Measurements from ENCODE around the gene ZNF438.

Gene ZNF438

GRCh38 chr10:30857803-30858202 lies 173.9 kb downstream of the ZNF438 start:
- no peaks in the 10 kb centered on the region for H3K79me2 ChIP-seq (ENCODE audit: insufficient read depth, low read length)
- TF ChIP-seq EZH2 (IDR thresholded peaks at IDR 0.05; ENCODE audit: borderline replicate concordance, low read depth, low read length, severe bottlenecking) = no peak
- no peak for TF ChIP-seq CTCF (IDR thresholded peaks at IDR 0.05; ENCODE audit: borderline replicate concordance, extremely low read depth, low read length, poor library complexity, severe bottlenecking)
- H3K27me3 ChIP-seq (ENCODE audit: insufficient read depth, low read length, poor library complexity) = no peaks in the 10 kb centered on the region
- H3K36me3 ChIP-seq (ENCODE audit: insufficient read depth, low read length) = no peaks in the 10 kb centered on the region
- H2AFZ ChIP-seq (ENCODE audit: low read depth, low read length) = no peak overlapping the region
- H3K4me2 ChIP-seq (ENCODE audit: insufficient read depth, low read length) = no peak overlapping the region
- H4K20me1 ChIP-seq (ENCODE audit: insufficient read depth, low read length) = no peaks in the 10 kb centered on the region
- DNase-seq = no peak
- no peaks in the 10 kb centered on the region; the same call in 1 of the 2 replicates for H3K4me1 ChIP-seq (ENCODE audit: insufficient read depth, low read length)
- no peak overlapping the region for H3K27ac ChIP-seq (ENCODE audit: low read length)
- H3K9ac ChIP-seq (ENCODE audit: low read depth, low read length) = no peak overlapping the region
- no peak overlapping the region for H3K4me3 ChIP-seq (ENCODE audit: low read depth in 1 of 2, low read length in 2 of 2)
- H3K9me3 ChIP-seq (ENCODE audit: insufficient read depth, low read length, severe bottlenecking) = no peaks in the 10 kb centered on the region
- ATAC-seq (ENCODE audit: insufficient read depth, low read depth) = no peak

- no peaks in the 10 kb centered on the region for H3K36me3 ChIP-seq (ENCODE audit: insufficient read depth, low read length)
- no peak overlapping the region for H3K4me3 ChIP-seq (ENCODE audit: low read depth in 1 of 2, low read length in 2 of 2)
- no peak overlapping the region for H3K9ac ChIP-seq (ENCODE audit: low read depth, low read length)
- ATAC-seq (ENCODE audit: insufficient read depth, low read depth) = no peak
- no peak overlapping the region for H3K27ac ChIP-seq (ENCODE audit: low read length)
- no peaks in the 10 kb centered on the region for H3K9me3 ChIP-seq (ENCODE audit: insufficient read depth, low read length, severe bottlenecking)
- no peaks in the 10 kb centered on the region for H3K27me3 ChIP-seq (ENCODE audit: insufficient read depth, low read length, poor library complexity)
- no peaks in the 10 kb centered on the region for H3K4me1 ChIP-seq (ENCODE audit: insufficient read depth, low read length)
- TF ChIP-seq CTCF (IDR thresholded peaks at IDR 0.05; ENCODE audit: borderline replicate concordance, extremely low read depth, low read length, poor library complexity, severe bottlenecking) (no peak), EZH2 (IDR thresholded peaks at IDR 0.05; ENCODE audit: borderline replicate concordance, low read depth, low read length, severe bottlenecking) (no peak)
- no peak overlapping the region for H2AFZ ChIP-seq (ENCODE audit: low read depth, low read length)
- H3K79me2 ChIP-seq (ENCODE audit: insufficient read depth, low read length) = no peaks in the 10 kb centered on the region
- no peaks in the 10 kb centered on the region for H4K20me1 ChIP-seq (ENCODE audit: insufficient read depth, low read length)
- no peak for DNase-seq
- no peak overlapping the region for H3K4me2 ChIP-seq (ENCODE audit: insufficient read depth, low read length)
Measured at GRCh38 chr10:30855131-30855530, 176.5 kb downstream of the ZNF438 start.

DNA sequence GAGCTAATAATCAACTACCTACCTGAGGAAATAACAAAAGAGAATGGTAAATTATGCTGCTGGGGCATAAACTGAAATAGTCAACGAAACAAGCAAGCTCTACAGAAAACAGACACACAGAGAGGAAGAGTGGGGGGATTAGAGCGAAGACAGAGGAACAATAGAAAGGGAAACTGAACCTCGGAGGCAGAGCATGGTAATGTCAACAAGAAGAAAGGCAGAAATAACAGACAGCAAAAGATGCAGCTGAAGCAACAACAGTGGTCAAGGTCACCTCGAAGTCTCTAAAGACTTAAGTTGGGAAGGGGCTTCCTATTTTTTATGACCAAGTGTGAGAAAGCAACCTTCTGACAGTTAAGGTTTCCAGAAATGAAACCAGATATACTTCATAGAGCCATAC lies 177.0 kb downstream of the ZNF438 start:
- Histone ChIP-seq H3K4me2 (ENCODE audit: insufficient read depth, low read length) (no peak overlapping the region), H2AFZ (ENCODE audit: low read depth, low read length) (no peak overlapping the region)
- TF ChIP-seq EZH2 (IDR thresholded peaks at IDR 0.05; ENCODE audit: borderline replicate concordance, low read depth, low read length, severe bottlenecking) = no peak
- no peak for TF ChIP-seq CTCF (IDR thresholded peaks at IDR 0.05; ENCODE audit: borderline replicate concordance, extremely low read depth, low read length, poor library complexity, severe bottlenecking)

GRCh38 chr10:30853066-30853465 lies 178.6 kb downstream of the ZNF438 start:
- no peak overlapping the region for H2AFZ ChIP-seq (ENCODE audit: low read depth, low read length)
- H3K4me2 ChIP-seq (ENCODE audit: insufficient read depth, low read length) = no peak overlapping the region
- H3K9me3 ChIP-seq (ENCODE audit: insufficient read depth, low read length, severe bottlenecking) = peaks cover under 1% of the 10 kb centered on the region
- H4K20me1 ChIP-seq (ENCODE audit: insufficient read depth, low read length) = no peaks in the 10 kb centered on the region
- ATAC-seq (ENCODE audit: insufficient read depth, low read depth) (no peak), DNase-seq (no peak)
- no peak overlapping the region for H3K27ac ChIP-seq (ENCODE audit: low read length)
- H3K4me3 ChIP-seq (ENCODE audit: low read depth in 1 of 2, low read length in 2 of 2) = no peak overlapping the region
- H3K27me3 ChIP-seq (ENCODE audit: insufficient read depth, low read length, poor library complexity) = no peaks in the 10 kb centered on the region
- H3K36me3 ChIP-seq (ENCODE audit: insufficient read depth, low read length) = peaks cover 6% of the 10 kb centered on the region; the same call in 1 of the 2 replicates
- no peaks in the 10 kb centered on the region for H3K4me1 ChIP-seq (ENCODE audit: insufficient read depth, low read length)
- H3K9ac ChIP-seq (ENCODE audit: low read depth, low read length) = no peak overlapping the region
- no peaks in the 10 kb centered on the region for H3K79me2 ChIP-seq (ENCODE audit: insufficient read depth, low read length)
- TF ChIP-seq EZH2 (IDR thresholded peaks at IDR 0.05; ENCODE audit: borderline replicate concordance, low read depth, low read length, severe bottlenecking) (no peak), CTCF (IDR thresholded peaks at IDR 0.05; ENCODE audit: borderline replicate concordance, extremely low read depth, low read length, poor library complexity, severe bottlenecking) (no peak)

More for the DNA sequence above, 177.0 kb downstream of the ZNF438 start:
- no peaks in the 10 kb centered on the region for H3K9me3 ChIP-seq (ENCODE audit: insufficient read depth, low read length, severe bottlenecking)
- no peaks in the 10 kb centered on the region for H3K27me3 ChIP-seq (ENCODE audit: insufficient read depth, low read length, poor library complexity)
- ATAC-seq (ENCODE audit: insufficient read depth, low read depth) (no peak), DNase-seq (no peak)
- H3K4me3 ChIP-seq (ENCODE audit: low read depth in 1 of 2, low read length in 2 of 2) = no peak overlapping the region
- H3K9ac ChIP-seq (ENCODE audit: low read depth, low read length) = no peak overlapping the region
- no peaks in the 10 kb centered on the region for H4K20me1 ChIP-seq (ENCODE audit: insufficient read depth, low read length)
- H3K79me2 ChIP-seq (ENCODE audit: insufficient read depth, low read length) = no peaks in the 10 kb centered on the region
- no peaks in the 10 kb centered on the region for H3K4me1 ChIP-seq (ENCODE audit: insufficient read depth, low read length)
- no peak overlapping the region for H3K27ac ChIP-seq (ENCODE audit: low read length)
- no peaks in the 10 kb centered on the region for H3K36me3 ChIP-seq (ENCODE audit: insufficient read depth, low read length)
